GM21619 (cell line): ENCODE data around the gene NPS.

Experiments
- ATAC-seq: cut with Tn5 transposase; IDR thresholded peaks from one replicate; pipeline ENCODE4 v1.9.1; 2021; ENCODE audit not compliant: unreplicated experiment

The NPS gene

GRCh38 chr10:127549009-127549408 lies at the start of gene NPS:
Gene NPS, plus strand, starts transcription at chr10:127549309. Its CDS starts 60 bp downstream, at chr10:127549369.
- ATAC-seq: no peak

- ATAC-seq: no peak
Measured at GRCh38 chr10:127500127-127500526, 49.0 kb upstream of the NPS start.

- no peak for ATAC-seq
Measured at GRCh38 chr10:127506094-127506493, 43.0 kb upstream of the NPS start.

- ATAC-seq: no peak
Measured at GRCh38 chr10:127522298-127522697, 26.8 kb upstream of the NPS start.

- ATAC-seq: no peak
Measured at GRCh38 chr10:127523476-127523875, 25.6 kb upstream of the NPS start.

- ATAC-seq: no peak
Measured at GRCh38 chr10:127524229-127524628, 24.9 kb upstream of the NPS start.

- ATAC-seq: no peak
Measured at GRCh38 chr10:127524908-127525665, 24.0 kb upstream of the NPS start.

GRCh38 chr10:127525686-127526085 lies 23.4 kb upstream of the NPS start:
- ATAC-seq: no peak

GRCh38 chr10:127526161-127526560 lies 22.9 kb upstream of the NPS start:
- no peak for ATAC-seq

- ATAC-seq: no peak
Measured at GRCh38 chr10:127527320-127527719, 21.8 kb upstream of the NPS start.

- ATAC-seq: no peak
Measured at GRCh38 chr10:127527891-127528290, 21.2 kb upstream of the NPS start.

- ATAC-seq: no peak
Measured at GRCh38 chr10:127532193-127532592, 16.9 kb upstream of the NPS start.

- no peak for ATAC-seq
Measured at GRCh38 chr10:127532659-127533058, 16.4 kb upstream of the NPS start.

GRCh38 chr10:127534074-127534473 lies 15.0 kb upstream of the NPS start:
- ATAC-seq: no peak

GRCh38 chr10:127534496-127534895 lies 14.6 kb upstream of the NPS start:
- ATAC-seq: no peak

GRCh38 chr10:127535802-127536515 lies 13.2 kb upstream of the NPS start:
- no peak for ATAC-seq

GRCh38 chr10:127536972-127537760 lies 11.9 kb upstream of the NPS start:
- no peak for ATAC-seq

- ATAC-seq: no peak
Measured at GRCh38 chr10:127537924-127538323, 11.2 kb upstream of the NPS start.

- no peak for ATAC-seq
Measured at GRCh38 chr10:127548022-127548421, 1.1 kb upstream of the NPS start.

GRCh38 chr10:127550861-127551260 lies 1.8 kb downstream of the NPS start:
- no peak for ATAC-seq

- ATAC-seq: no peak
Measured at GRCh38 chr10:127552446-127552845, 3.3 kb downstream of the NPS start.

- ATAC-seq: no peak
Measured at GRCh38 chr10:127553417-127553816, 4.3 kb downstream of the NPS start.
